ENCODE data around the gene TMEM163.
"Not testable (repeated sequence)": the region's sequence is repeated elsewhere in the genome, so short reads cannot be mapped to it uniquely, and the experiment has no call there.

The TMEM163 gene

GRCh38 chr2:134665727-134666506 lies 52.9 kb downstream of the TMEM163 start:
- DNase-seq, result no peak

- no peak for DNase-seq
Observed at GRCh38 chr2:134663451-134664450, 55.0 kb downstream of the TMEM163 start.

- DNase-seq, result no peak
Observed at GRCh38 chr2:134662751-134663150, 56.0 kb downstream of the TMEM163 start.

GRCh38 chr2:134660626-134661402 lies 58.0 kb downstream of the TMEM163 start:
- DNase-seq, result no peak

GRCh38 chr2:134659724-134660123 lies 59.1 kb downstream of the TMEM163 start:
- DNase-seq, result no peak

GRCh38 chr2:134657650-134658250 lies 61.0 kb downstream of the TMEM163 start:
- no peak for DNase-seq

GRCh38 chr2:134656391-134656790 lies 62.4 kb downstream of the TMEM163 start:
- DNase-seq, result not testable (repeated sequence)

- DNase-seq, result no peak
Observed at GRCh38 chr2:134648586-134648985, 70.2 kb downstream of the TMEM163 start.

- no peak for DNase-seq
Observed at GRCh38 chr2:134647607-134648256, 71.1 kb downstream of the TMEM163 start.

- DNase-seq, result no peak
Observed at GRCh38 chr2:134642938-134643337, 75.9 kb downstream of the TMEM163 start.

GRCh38 chr2:134640494-134640893 lies 78.3 kb downstream of the TMEM163 start:
- DNase-seq, result no peak

- no peak for DNase-seq
Observed at GRCh38 chr2:134639265-134639664, 79.5 kb downstream of the TMEM163 start.

- no peak for DNase-seq
Observed at GRCh38 chr2:134636714-134637113, 82.1 kb downstream of the TMEM163 start.

GRCh38 chr2:134634054-134634753 lies 84.6 kb downstream of the TMEM163 start:
- DNase-seq, result peak in 16 of 56 donors; percentile 4 to 52 (median 16)

GRCh38 chr2:134630504-134631159 lies 88.2 kb downstream of the TMEM163 start:
- peak in 4 of 56 donors; percentile 2 to 33 (median 11) for DNase-seq

GRCh38 chr2:134628453-134628852 lies 90.3 kb downstream of the TMEM163 start:
- no peak for DNase-seq

GRCh38 chr2:134626781-134627180 lies 92.0 kb downstream of the TMEM163 start:
- no peak for DNase-seq

- DNase-seq, result no peak
Observed at GRCh38 chr2:134625311-134625710, 93.5 kb downstream of the TMEM163 start.

- no peak for DNase-seq
Observed at GRCh38 chr2:134623796-134624195, 95.0 kb downstream of the TMEM163 start.

Measured in nucleus accumbens (tissue), 56 donors.